Measurements from ENCODE around the gene ATG12.

- TF ChIP-seq EZH2 (IDR thresholded peaks at IDR 0.05; ENCODE audit: borderline replicate concordance) (no peak), EZH2phosphoT487 (IDR thresholded peaks at IDR 0.05; ENCODE audit: low read depth, severe bottlenecking, unreplicated experiment) (no peak), CTCF (IDR thresholded peaks at IDR 0.05; ENCODE audit: poor library complexity) (no peak)
Measured at GRCh38 chr5:115809946-115810345, 31.4 kb downstream of the ATG12 start.

All from hepatocyte (in vitro differentiated cells).